ENCODE results near the gene FKBP6.
"Not testable (repeated sequence)": the region's sequence is repeated elsewhere in the genome, so short reads cannot be mapped to it uniquely, and the experiment has no call there.

- TF ChIP-seq CTCF, POLR2A (IDR thresholded peaks at IDR 0.05): not testable (repeated sequence)
Measured at GRCh38 chr7:73327922-73328321, at the start of gene FKBP6, which contains the start of gene TRIM50.
